ENCODE results near the gene FBXW7.

GRCh38 chr4:152281211-152281610 is 254.7 kb downstream of the FBXW7 start:
- TF ChIP-seq POLR2A (IDR thresholded peaks at IDR 0.05; ENCODE audit: low read depth, low read length) (no peak), POLR2AphosphoS5 (IDR thresholded peaks at IDR 0.05; ENCODE audit: low read depth, low read length) (no peak)

All from GM12891 (cell line).